Right cardiac atrium (tissue), 5 donors: Measurements from ENCODE around the gene AGBL4. TPM values are rescaled to one million over a fixed set of nuclear protein-coding genes. Genes with fewer than 3 reads are reported as not detected.

Experiments
- ATAC-seq, 2 donors: fragments of 200-7000 bp; cut with Tn5 transposase; one replicate each; pipeline versions ENCODE4 v1.8.0 to v1.9.1; 2020; ENCODE audit warnings: moderate library complexity in 2 of 2, mild to moderate bottlenecking in 1 of 2
- DNase-seq, 3 donors: peaks; one replicate each; pipeline ENCODE4 v3.0.0-alpha.2; 2020
- H3K27ac ChIP-seq: one replicate; pipeline ENCODE4 v1.5.1; 2013; ENCODE audit warnings: mild to moderate bottlenecking, low read length, control low read depth, moderate library complexity
- H3K27me3 ChIP-seq: one replicate; pipeline ENCODE4 v1.6.1; 2013; ENCODE audit not compliant: control insufficient read depth, insufficient read depth
- H3K4me1 ChIP-seq: one replicate; pipeline ENCODE4 v1.6.1; 2013; ENCODE audit warnings: low read length; ENCODE audit not compliant: control insufficient read depth, insufficient read depth
- H3K4me3 ChIP-seq: one replicate; pipeline ENCODE4 v1.5.1; 2013; ENCODE audit warnings: low read length, control low read depth
- H3K9me3 ChIP-seq: one replicate; pipeline ENCODE4 v1.6.1; 2013; ENCODE audit warnings: low read length; ENCODE audit not compliant: control insufficient read depth
- WGBS: extraction: QIAGEN DNeasy Blood & Tissue Kit; methylation state at CpG from one replicate; pipeline ENCODE4 v1.1.7; 2013; 5-methylcytosine and 5-hydroxymethylcytosine counted together
- intact Hi-C, 4 donors: fragments of 100-400 bp; cut with DNase I; formaldehyde crosslinking; loops; one replicate each; pipeline versions ENCODE4 v1.11.0 to v1.14.0; 2022 to 2023
- polyA plus RNA-seq: library from polyadenylated mRNA; stranded (reverse); fragments of 200-250 nt; gene quantifications from one replicate; pipeline ENCODE4 v1.2.3, GENCODE V29; 2013
- total RNA-seq, 4 donors: library from RNA; stranded (reverse); fragmentation: NEBNext Ultra II Directional; extraction: Animal tissue kit (Norgen Biotek cat#: 25700); gene quantifications; one replicate each; pipeline ENCODE4 v1.2.1, GENCODE V29; 2021
- donor health status: healthy with polysubstance abuse.
- donor health status: DM: no; HTN: yes; CAD: no.
- donor health status: DM: no; HTN: no; CAD: no.
- donor health status: DM: no; HTN: yes; CAD: no; lungs with severe emphysema.
- donor health status: DM: yes; HTN: yes; CAD: no.

AGBL4 gene
- total and polyA plus RNA-seq, 5 donors, result 1.1 to 4.3 (median 4.0) TPM

DNA sequence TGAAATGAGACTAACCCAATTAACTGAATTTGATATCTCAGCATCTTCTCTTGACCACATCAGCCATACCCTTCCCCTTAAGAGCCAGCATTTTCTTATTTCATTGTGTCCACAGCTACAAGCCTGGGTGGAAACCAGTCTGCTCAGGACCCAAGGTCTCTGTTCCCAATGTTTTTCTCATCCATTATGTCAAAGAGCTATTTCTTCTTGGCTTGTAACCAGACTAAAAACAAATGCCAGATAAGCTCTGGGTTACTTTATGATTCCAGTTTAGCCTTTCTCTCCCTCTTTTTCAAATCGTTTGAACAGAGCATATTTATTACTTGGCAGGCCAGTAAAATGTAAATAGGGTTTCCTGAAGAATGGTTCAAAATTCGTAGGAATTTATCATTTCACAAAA lies 1442.5 kb downstream of the AGBL4 start:
- no peak for DNase-seq
- Histone ChIP-seq H3K4me1 (no peaks in the 10 kb centered on the region), H3K27ac (no peak overlapping the region), H3K27me3 (no peaks in the 10 kb centered on the region), H3K9me3 (no peaks in the 10 kb centered on the region), H3K4me3 (no peak overlapping the region)
- no peak for ATAC-seq
- 37% methylated on average over 2 of the region's 2 CpGs for WGBS
- intact Hi-C loops, result no loop called here

DNA sequence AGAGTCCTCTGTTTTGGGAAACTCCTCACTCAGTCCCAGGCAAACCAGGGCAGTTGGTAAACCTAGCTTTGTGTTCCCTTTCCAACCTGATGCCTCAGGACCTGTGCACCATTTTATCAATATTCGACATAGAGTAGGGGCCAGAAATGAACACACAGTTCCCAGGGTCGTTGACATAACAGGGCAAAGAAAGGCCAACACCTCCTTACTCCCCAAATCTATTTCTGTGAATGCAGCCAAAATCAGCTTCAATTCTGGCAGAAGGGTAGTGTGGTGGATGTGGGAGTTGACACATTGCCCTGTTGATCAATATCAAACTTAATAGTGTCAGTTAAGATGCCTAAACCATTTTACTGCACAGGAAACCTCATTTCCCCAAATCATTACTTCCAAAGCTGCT lies 1447.2 kb downstream of the AGBL4 start:
- DNase-seq, result no peak
- no peaks in the 10 kb centered on the region for H3K9me3 ChIP-seq
- no peak for ATAC-seq
- H3K4me1 ChIP-seq, result peaks cover 2% of the 10 kb centered on the region
- no peaks in the 10 kb centered on the region for H3K27me3 ChIP-seq
- H3K4me3 ChIP-seq, result no peak overlapping the region
- no peak overlapping the region for H3K27ac ChIP-seq
- 46% methylated on average over 2 of the region's 2 CpGs for WGBS
- intact Hi-C loops, result loop anchor here in 2 of 4 donors (10.0 kb wide), 2 partner anchors 118 to 248 kb away; no protein-coding TSS in a partner anchor

DNA sequence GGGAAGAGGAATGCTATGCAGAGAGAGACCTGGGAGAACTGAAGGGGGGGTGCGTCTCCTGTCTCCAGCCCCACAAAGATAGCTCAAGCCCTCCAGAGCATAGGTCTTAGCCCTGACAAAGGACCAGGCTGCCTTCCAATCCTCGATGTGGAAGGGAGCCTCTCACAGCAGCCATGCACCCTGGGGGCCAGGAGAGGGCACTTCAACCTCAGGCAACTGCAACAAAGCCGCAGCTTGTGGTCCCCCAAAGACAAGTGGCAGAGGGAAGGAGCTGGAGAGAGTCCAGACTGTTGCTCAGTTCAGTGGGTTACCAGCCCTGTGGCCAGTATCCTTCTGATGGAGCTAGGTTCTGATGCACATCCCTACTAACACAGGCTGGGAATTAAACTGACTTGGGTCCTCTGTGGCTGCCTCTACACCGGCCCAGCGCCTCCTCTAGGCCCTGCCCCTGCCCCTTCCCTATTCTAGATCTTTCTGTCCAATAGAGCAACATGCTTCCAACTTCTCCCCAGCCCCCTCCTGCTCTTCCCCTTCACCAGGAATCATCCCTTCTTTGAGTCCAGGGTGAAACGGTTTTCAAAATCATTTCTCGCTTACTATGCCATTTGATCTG lies 1451.0 kb downstream of the AGBL4 start:
- Histone ChIP-seq H3K27ac (no peak overlapping the region), H3K4me3 (no peak overlapping the region), H3K4me1 (peaks cover 2% of the 10 kb centered on the region), H3K9me3 (no peaks in the 10 kb centered on the region), H3K27me3 (no peaks in the 10 kb centered on the region)
- 47% methylated on average over 7 of the region's 7 CpGs for WGBS
- ATAC-seq (peak; percentile 71 to 75), DNase-seq (peak; percentile 58 to 82 (median 79))
- intact Hi-C loops, result loop anchor here (5.0 to 10.0 kb wide), 4 partner anchors 122 to 252 kb away; no protein-coding TSS in a partner anchor

DNA sequence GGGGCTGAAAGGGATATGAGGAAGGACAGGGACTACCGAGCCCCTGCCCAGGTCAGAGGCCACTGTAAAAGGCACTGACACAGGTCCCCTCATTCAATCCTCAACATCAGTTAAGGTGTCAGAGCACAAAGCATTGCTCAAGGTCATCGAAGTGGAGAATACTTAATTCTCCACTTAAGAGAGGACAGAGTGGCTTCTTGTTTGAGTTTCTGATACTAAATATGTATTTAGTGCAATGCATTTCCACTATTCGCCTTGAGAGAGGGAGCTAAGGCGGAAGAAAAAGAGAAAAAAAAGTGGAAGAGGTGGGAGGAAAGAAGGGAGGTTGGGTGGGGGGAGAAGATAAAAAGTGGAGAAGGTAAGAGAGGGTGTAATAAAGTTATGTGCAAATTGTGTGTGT lies 1451.6 kb downstream of the AGBL4 start:
- Histone ChIP-seq H3K9me3 (no peaks in the 10 kb centered on the region), H3K27me3 (no peaks in the 10 kb centered on the region), H3K27ac (peak overlapping the region; percentile 65), H3K4me3 (no peak overlapping the region), H3K4me1 (peaks cover 2% of the 10 kb centered on the region)
- DNase-seq (no peak), ATAC-seq (no peak)
- 72% methylated on average over 4 of the region's 4 CpGs for WGBS
- intact Hi-C loops, result loop anchor here (5.0 to 10.0 kb wide), 4 partner anchors 123 to 253 kb away; no protein-coding TSS in a partner anchor

DNA sequence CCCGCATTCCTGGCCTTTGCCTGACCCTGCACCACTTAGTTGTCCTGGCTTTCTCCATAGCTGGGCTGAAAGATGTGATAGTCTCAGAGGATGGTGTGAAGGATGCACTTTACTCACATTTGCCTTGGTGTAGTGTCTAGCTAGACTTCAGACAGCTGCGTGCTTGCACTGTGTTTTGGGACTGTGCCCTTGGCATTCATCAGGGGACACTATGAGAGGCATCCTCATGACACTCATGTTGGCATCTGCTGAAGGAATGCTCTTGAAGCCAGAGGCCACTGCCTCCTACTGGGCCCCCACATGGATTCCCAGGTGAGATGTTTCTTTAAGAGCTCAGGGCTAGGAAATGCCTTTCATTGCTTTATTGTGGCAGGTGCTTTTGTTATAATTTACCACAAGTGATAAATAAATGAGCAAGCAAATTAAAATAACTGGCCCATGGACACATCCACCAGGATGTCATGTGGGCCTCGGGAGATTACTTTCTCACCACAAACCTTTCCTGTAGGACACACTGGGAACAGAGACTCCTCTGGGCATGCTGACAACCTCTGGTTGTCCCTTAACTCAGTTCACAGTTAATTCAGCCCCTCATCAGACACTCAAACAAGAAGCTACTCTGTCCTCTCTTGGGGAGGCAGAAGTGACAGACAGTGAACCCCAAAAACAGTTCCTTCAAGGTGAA lies 1452.3 kb downstream of the AGBL4 start:
- intact Hi-C loops, result loop anchor here (5.0 to 10.0 kb wide), 4 partner anchors 123 to 253 kb away; no protein-coding TSS in a partner anchor
- H3K9me3 ChIP-seq, result no peaks in the 10 kb centered on the region
- peak; percentile 25 to 67 (median 48) for DNase-seq
- peak overlapping the region; percentile 46 for H3K27ac ChIP-seq
- WGBS, result 45% methylated on average over 3 of the region's 3 CpGs
- peak; percentile 86 to 87 for ATAC-seq
- H3K27me3 ChIP-seq, result no peaks in the 10 kb centered on the region
- H3K4me3 ChIP-seq, result no peak overlapping the region
- peaks cover 2% of the 10 kb centered on the region for H3K4me1 ChIP-seq

DNA sequence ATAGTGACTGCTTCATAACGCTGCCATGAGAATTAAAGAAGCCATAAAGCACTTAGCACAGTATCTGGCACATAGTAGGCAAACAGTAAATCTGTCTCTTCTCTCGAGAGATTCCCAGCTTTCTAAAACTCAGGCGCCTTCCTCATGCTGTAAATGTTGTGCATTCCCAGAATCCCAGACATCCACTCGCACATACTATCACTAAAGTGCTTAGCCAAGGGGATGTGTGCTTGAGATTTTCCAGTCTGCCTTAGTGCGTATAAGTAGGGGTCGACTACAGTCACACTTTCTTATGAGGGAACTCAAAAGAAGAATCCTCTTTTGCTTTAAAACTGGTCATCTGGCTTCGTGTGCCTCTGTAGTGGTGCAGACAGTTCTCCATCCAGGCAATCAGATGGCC lies 1453.2 kb downstream of the AGBL4 start:
- Histone ChIP-seq H3K9me3 (no peaks in the 10 kb centered on the region), H3K27me3 (no peaks in the 10 kb centered on the region), H3K27ac (peak overlapping the region; percentile 45), H3K4me1 (peaks cover 2% of the 10 kb centered on the region), H3K4me3 (no peak overlapping the region)
- WGBS, result 45% methylated on average over 7 of the region's 7 CpGs
- intact Hi-C loops, result loop anchor here (5.0 to 10.0 kb wide), 4 partner anchors 124 to 254 kb away; no protein-coding TSS in a partner anchor
- ATAC-seq (no peak), DNase-seq (no peak)

DNA sequence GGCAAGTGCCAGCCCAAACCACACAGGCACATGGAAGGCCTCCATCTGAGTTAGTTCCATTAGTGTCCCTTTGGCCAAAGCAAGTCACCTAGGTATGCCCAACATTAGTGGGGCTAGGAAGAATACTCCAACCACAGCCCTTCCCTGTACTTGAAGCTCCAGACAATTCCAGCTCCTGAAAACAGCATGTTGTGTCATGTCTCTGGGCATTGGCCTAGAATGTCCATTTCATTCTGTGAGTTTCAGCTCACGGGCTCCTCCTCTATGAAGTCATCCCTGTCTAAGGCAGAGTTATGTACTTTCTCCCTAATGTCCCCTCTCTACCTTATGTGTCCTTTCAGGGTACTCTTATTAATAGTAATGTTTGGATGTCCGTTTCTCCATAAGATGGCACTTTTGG lies 1455.3 kb downstream of the AGBL4 start:
- intact Hi-C loops, result no loop called here
- Histone ChIP-seq H3K4me3 (no peak overlapping the region), H3K4me1 (peaks cover 2% of the 10 kb centered on the region), H3K9me3 (no peaks in the 10 kb centered on the region), H3K27ac (no peak overlapping the region), H3K27me3 (no peaks in the 10 kb centered on the region)
- ATAC-seq, result no peak
- 82% methylated on average over 2 of the region's 2 CpGs for WGBS
- no peak for DNase-seq

DNA sequence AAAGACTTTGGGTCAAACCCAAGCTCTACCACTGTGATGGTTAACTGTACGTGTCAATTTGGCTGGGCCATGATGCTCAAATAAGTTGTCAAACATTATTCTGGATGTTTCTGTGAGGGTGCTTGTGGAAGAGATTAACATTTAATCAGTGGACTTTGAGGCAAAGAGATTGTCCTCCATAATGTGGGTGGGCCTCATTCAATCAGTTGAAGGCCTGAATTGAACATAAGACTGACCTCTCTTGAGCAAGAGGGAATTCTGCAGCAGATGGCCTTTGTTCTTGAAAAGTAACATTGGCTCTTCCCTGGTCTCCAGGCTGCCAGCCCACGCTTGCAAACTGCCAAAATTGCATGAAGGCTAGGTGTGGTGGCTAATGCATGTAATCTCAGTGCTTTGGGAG lies 1457.3 kb downstream of the AGBL4 start:
- intact Hi-C loops, result no loop called here
- Histone ChIP-seq H3K27me3 (no peaks in the 10 kb centered on the region), H3K4me3 (no peak overlapping the region), H3K4me1 (no peaks in the 10 kb centered on the region), H3K27ac (no peak overlapping the region), H3K9me3 (no peaks in the 10 kb centered on the region)
- DNase-seq (no peak), ATAC-seq (no peak)
- WGBS, result 75% methylated on average over 2 of the region's 2 CpGs

DNA sequence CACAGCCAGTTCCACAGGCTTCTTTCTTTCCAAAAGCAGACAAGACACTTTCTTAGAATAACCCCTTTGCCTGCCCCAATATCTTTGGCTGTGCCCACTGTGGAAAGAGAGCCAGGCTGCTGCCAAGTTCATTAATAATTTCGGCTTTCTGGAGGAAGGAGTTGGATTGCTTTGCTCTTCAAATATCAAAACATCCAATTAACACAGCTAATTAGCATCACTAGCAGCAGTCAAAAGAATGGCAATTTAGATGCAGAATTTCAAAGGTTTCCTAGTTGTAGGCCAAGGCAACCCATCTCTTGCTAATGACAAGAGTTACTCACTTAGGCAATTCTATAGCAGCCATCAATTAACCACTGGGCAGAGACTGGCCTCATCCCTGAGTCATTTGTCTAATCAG lies 1460.7 kb downstream of the AGBL4 start:
- WGBS, result 87% methylated on average over 1 of the region's 1 CpG
- no peak for ATAC-seq

DNA sequence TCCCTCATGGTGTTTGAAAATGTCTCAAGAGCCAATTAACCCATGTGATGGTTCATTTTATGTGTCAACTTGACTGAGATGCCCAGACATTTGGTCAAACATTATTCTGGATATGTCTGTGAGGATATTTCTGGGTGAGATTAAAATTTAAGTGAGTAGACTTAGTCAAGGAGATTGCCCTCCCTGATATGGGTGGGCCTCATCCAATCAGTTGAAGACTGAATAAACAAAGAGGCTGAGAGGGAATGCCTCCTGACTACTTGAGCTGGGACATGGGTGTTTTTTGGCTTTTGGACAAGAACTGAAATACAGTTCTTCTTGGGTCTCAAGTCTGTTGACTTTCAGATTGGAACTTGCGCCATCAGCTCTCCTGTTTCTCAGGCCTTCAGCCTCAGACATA lies 1462.3 kb downstream of the AGBL4 start:
- no peaks in the 10 kb centered on the region for H3K4me1 ChIP-seq
- DNase-seq (no peak), ATAC-seq (no peak)
- no peak overlapping the region for H3K4me3 ChIP-seq
- WGBS, result 94% methylated on average over 1 of the region's 1 CpG
- H3K27ac ChIP-seq, result no peak overlapping the region
- no peaks in the 10 kb centered on the region for H3K9me3 ChIP-seq
- no peaks in the 10 kb centered on the region for H3K27me3 ChIP-seq
- intact Hi-C loops, result no loop called here

More for the DNA sequence above, 1460.7 kb downstream of the AGBL4 start:
- no peak for DNase-seq
- H3K9me3 ChIP-seq, result no peaks in the 10 kb centered on the region
- intact Hi-C loops, result no loop called here
- H3K27me3 ChIP-seq, result no peaks in the 10 kb centered on the region
- H3K4me1 ChIP-seq, result no peaks in the 10 kb centered on the region
- no peak overlapping the region for H3K27ac ChIP-seq
- H3K4me3 ChIP-seq, result no peak overlapping the region

DNA sequence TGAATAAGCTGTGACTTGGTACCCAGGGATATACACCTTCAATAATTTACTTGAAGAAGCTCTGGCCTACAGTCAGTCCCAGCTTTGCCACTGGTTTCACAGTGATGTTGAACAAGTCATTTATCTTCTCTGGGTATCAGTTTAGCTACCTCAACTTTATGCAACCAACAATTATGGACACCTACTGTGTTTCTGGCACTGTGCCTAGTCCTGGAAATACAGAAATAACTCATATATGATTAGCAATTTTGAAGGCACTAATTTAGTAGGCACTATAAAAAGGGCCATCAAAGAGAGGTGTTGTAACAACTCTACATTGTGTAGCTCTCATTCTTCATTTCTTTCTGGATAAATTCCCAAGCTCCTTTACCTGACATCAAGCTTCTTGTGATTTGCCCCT lies 1463.2 kb downstream of the AGBL4 start:
- Histone ChIP-seq H3K9me3 (no peaks in the 10 kb centered on the region), H3K4me1 (no peaks in the 10 kb centered on the region), H3K27me3 (no peaks in the 10 kb centered on the region), H3K27ac (no peak overlapping the region), H3K4me3 (no peak overlapping the region)
- ATAC-seq, result no peak
- intact Hi-C loops, result no loop called here
- DNase-seq, result no peak
